Activated T-cell treated with anti-CD3 and anti-CD28 coated beads for 1 hour (primary cell): Measurements from ENCODE around the gene SLC25A19.
A peak's percentile ranks its signal among the peaks of the same experiment; 100 is the strongest.

Source experiments
- DNase-seq: peaks from one replicate; pipeline ENCODE4 v3.0.0-alpha.2; 2020; ENCODE audit warnings: low read depth

Gene SLC25A19

DNA sequence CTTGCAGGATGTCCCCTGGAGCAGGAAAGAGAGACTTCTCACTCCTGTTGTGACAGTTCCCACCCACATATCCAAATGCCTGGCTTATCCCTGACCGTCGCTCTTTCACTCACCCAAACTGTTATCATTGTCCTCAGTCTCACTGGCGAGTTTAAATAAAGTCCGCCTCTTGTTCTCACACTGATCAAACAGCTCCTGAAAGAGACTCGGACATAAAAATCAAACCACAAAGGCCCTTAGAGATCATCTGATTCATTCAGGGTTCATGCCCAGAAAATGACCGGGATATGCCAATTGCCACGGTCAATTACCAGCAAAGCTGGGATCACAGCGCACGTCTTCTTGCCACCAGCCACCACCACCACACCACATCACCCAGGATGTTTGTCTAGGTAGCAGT, 47.7 kb downstream of the SLC25A19 start:
- no peak for DNase-seq

DNA sequence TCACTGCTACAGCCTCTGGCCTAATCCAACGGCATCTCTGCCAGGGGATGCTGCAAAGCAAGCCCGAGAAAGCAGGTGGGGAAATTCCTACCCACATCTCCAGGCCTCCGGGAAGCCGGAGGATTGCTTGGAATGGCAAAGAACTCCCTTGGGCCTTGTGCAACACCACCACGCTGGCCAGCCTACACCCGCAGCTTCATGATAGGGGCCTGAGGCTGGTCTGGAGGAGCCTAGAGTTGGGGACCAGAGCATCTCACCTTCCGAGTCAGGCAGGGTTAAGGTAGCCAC, 48.1 kb downstream of the SLC25A19 start:
- DNase-seq: no peak

DNA sequence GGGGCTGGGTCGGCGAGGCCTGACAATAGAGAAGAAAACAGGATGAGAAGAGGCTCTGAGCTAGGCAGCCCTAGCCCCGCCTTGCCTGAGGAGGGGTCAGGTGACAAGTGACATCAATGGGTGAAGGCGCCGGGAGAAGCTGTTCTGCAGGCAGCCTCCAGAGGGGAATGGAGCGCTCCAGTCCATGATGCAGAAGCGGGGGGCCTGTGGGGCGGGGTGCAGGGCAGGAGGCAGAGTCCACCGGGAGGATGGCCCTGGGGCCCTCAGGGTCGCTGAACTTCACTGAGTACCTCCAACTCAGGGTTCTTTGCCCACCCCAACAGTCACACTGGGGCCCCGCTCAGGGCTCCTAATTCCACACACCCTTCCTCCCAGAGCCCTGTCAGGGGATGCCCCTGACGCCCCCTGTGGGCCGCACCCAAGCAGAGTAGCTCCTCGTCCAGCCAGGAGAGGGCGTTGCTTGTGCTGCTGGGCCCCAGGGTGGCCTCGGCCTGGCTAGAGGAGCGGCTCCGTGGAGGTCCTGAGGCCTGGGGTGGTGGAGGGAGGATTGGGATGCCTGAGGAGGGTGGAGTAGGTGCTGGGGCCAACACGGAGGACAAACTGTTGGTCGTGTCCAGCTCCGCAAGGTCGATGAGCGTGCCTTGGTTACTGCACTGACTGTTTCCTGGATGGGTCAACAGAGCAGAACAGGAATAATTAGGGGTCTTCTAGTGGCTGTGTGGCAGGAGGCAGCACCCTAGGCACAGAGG, 48.7 kb downstream of the SLC25A19 start:
- DNase-seq: peak; percentile 20

DNA sequence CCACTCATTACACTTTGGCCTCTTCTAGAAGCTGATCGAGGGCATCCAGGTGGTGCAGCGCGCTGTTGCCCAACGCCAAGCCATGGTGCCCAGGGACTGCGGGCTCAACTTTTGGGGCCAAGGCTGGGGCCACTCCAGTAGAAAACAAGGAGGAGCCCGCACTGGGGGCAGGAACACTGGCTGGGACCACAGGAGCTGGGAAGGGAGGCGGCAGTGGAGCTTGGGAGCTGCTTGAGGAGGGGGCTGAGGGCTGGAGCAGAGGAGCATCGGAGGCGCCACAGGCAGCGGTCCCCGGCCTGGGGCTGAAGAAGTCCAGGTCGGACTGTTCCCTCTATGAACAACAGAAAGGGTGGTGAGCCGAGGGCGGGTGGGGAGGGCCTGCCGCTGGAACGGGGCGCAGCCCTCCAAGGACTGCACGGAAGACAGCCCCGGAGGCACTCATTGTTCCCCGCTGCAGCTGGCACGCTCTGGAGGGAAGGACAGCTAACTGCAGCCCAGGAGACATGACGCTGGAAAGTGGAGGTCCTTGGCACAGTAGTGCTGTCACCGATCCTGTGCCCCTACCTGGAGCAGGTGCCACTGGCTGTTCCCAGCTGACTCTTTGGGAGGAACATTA, 49.3 kb downstream of the SLC25A19 start:
- no peak for DNase-seq

DNA sequence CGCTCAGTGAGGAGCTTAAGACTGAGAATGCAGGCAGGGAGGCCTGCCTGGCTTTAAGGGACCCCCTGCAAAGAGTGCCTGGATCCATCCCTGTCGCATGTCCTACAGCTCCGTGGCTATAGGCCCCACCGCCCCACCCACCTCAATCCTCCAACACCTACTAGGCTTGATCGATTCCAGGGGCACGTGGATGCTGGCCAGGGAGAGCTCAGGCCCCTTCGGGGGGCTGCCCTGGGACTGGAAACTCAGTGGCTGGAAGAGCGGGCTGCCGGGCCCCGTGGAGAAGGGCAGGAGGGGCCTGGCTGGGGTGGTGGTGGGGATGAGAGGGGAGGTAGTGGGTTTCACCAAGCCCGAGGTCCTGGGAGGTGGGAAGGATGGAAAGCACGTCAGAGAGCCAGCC, 50.0 kb downstream of the SLC25A19 start:
- DNase-seq: no peak

DNA sequence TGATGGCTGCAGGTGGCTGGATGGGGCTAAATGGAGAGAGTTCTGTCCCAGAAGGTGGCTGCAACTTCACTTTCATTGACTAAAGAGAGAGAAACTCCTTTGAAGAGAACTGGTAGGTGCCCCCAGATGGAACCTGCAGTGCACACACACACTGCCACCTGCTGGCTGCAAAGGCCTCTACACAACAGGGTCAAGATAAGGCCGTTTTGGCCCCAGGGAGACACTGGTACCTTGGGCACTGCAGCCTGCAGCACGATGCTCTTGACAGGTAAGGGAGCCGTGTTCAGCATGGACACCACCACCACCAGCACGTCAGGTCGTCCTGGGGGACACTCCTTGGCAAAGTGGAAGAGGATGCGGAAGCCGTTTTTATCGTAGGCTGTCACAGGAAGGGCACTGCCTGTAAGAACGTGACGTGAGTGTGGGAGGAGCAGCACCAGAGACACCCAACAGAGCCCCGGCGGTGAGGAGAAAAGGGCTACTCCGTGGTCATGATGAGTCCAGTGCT, 50.5 kb downstream of the SLC25A19 start:
- peak; percentile 55 for DNase-seq

DNA sequence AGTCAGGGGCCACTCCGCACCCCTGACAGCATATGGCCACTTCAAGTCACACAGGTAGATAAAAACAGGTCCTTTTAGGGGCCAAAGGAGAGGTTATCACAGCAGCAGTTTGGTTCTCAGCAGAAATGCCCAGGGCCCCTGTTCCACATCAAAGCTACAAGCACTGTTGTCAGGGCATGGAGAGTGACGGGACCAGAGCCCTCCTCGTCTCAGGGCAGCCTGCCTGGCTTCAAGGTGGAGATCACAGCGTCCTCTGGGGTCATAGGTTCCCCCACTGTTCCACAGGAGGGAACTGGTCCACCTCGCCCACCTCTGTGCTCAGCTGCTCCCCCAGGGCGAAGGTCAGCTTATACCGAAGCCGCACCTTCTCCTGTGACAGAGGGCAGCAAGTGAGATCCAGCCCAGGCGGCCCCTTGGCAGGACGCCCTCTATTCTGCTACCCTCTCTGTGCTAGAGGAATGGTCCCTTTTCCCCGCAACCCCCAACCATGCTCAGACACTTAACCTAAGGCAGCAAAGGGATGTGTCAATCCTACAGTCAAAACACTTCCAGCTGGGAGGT, 51.1 kb downstream of the SLC25A19 start:
- no peak for DNase-seq

DNA sequence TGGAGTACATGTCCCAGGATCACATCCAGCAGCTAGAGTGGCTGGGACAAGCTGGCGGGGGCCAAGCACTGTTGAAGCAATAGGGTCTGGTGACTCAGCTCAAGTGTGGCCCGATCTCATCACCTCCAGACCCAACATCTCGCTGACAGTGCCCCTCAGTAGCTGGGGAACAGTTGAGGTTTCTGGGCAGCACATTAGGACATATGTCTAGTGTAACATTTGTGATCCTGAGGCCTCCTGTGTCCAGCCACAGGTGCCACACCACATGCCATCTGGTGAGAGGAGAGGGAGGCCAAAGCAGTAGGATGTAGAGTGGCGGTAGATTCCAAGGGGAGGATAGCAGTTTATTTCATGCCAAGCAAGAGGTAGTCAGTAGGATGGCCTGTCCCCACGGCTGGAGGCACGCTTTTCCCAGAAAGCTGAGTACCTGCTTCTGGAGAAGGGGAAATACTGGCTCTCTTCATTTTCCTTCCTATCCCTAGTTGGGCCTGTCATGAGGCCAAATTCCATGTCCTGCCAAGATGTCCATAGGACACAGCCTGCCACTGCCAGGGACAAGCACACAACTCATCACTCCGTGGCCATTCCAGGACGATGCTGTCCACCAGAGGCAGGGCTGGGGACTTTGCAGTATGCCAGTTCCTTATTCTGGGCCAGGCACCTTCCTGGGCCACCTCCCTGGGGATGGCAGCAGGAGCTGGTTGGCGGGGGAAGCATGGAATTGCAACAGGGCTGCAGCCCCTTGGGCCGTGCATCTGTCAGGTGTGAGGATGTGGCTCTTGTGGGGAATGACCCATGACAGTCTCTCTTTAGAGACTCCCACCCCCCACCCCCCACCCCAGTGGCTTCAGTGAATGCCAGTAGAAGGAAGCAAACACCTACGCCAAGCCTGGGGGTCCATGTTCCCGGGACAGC, 51.9 kb downstream of the SLC25A19 start:
- no peak for DNase-seq

DNA sequence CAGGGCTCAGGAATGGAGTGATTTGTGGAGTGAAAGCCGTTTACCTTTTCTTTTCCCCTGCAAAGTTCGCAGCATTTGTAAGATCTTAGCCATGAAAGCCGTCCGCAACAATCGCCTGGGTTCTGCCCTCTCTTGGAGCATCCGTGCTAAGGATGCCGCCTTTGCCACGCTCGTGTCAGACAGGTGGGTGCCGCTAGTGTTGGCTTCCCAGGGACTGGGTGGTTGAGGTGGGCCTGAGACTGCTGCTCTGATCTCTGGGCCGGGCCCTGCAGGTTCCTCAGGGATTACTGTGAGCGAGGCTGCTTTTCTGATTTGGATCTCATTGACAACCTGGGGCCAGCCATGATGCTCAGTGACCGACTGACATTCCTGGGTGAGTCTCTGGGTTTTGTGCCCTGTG, 56.4 kb downstream of the SLC25A19 start:
- DNase-seq: no peak

DNA sequence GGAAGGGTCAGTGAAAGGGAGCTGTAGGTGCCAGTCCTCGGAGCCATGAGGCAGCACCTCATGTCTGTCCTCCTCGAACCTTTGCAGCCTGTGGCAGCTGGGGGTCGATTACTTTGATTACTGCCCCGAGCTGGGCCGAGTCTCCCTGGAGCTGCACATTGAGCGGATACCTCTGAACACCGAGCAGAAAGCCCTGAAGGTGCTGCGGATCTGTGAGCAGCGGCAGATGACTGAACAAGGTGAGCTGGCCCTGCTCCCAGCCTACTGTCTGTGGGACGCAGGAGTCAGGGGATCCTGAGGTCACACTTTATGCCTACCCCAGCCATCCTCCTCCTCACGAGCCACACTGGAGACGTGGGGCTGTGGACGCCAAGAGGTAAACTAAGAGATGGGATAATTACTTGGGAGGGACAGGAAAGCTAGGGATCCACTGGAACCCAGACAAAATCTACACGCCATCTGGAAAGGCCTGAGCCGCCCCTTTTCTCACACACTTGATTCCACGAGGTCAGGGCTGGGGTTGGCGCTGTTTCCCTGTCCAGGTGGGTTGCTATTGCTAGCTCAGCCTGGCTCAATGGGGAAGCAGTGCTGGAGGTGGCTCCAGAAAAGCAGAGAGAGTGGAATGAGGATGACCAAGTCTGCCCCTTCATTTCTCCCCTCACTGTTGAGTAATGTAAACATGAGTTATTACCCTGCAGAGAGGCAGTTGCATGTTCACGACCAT, 57.3 kb downstream of the SLC25A19 start:
- DNase-seq: no peak

DNA sequence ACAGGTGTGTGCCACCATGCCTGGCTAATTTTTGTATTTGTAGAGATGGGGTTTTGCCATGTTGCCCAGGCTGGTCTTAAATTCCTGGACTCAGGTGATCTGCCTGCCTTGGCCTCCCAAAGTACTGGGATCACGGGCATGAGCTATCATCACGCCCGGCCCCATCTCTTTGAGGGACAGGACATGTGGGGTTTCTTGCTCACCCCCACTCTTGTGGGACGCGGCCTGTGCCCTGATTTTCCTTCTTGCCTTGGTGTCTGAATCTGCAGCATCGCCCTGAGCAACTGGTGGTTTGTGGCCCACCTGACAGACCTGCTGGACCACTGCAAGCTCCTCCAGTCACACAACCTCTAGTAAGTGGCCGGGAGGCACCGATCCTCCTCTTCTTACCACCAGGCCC, 58.2 kb downstream of the SLC25A19 start:
- no peak for DNase-seq

DNA sequence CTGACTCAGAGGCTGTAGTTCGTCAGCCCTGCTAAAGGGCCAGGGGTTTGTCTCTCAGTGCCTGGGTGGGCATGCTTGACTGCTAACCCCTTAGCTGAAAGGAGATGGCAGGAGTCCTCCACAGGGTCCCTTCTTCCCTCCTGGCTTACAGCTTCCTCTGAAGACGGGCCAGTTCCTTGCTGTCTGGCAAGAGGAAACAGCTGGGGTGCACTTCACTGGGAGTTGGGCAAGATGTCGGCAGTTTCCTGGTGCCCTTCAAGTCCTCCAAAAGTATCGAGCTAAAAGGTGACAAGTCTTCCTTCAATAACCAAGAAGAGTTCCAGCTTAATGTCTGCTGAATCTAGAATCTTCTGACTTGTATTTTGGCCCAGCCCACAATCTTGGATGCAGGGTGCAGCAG, 60.4 kb downstream of the SLC25A19 start:
- no peak for DNase-seq

DNA sequence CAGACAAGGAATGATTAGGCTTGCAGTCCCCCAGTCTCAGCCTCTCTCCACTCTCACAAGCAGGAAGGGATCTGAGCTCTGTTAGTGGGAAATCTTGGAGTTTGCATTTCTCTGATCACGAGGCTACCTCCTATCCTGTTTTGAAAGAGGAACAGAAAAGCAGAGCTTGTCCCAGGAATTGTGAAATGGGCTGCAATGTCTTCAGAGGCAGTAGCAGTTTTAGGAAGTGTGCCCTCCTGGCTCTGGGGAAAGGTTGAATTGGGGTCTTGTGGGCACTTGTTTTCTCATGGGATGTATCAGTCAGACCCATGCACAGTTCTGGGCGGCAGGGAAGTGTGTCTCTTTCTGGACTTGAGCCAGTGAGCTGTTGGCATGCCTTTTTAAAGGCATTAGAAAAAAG, 60.9 kb downstream of the SLC25A19 start:
- no peak for DNase-seq

DNA sequence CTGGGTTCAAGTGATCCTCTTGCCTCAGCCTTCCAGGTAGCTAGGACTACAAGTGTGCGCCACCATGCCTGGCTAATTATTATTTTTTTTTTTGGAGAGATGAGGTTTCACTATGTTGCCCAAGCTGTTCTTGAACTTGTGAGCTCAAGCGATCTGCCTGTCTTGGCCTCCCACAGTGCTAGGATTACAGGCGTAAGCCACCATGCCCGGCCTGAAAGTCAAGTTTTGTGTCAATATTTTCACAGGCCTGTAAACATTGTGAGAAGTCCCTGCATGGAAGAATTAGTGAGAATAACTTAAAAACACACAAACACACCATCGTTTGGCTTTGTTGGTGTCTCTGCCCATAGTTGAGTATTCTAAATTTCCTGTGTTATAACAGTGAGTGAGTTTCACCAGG, 61.5 kb downstream of the SLC25A19 start:
- no peak for DNase-seq

DNA sequence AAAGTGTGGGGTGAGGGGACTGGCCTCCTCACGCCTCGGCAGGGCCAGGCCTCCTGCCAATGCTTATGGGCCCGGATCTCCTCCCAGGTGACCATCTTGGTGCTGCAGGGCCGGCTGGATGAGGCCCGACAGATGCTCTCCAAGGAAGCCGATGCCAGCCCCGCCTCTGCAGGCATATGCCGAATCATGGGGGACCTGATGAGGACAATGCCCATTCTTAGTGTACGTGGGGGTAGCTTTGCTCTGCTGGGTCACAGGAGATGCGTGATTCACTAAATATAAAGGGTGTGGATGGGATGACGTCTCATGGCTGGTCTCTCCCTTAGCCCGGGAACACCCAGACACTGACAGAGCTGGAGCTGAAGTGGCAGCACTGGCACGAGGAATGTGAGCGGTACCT, 64.2 kb downstream of the SLC25A19 start:
- DNase-seq: no peak
